ENCODE results near the gene MAGI3.

DNA sequence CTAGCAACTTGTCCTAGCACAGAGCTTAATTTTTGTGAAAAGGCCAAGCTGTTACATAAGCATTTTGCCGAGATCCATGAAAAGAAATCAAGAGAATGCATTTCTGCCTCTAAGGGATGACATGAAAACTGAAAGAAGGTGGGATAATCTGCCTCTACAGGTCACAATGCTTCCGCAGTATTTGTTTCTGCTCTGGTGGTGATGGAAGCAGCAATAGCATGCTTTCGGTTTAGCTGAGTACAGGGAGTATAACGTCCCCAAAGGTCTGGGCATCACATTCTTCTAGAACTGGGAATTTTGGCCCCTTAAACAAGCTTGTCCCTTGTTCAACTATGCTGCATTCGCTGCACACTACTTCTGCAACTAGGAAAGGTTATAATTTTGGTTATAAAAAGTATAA lies 14.4 kb upstream of the MAGI3 start:
- no peak for TF ChIP-seq POLR2AphosphoS5 (IDR thresholded peaks at IDR 0.05)
- TF ChIP-seq, protein P1, sequence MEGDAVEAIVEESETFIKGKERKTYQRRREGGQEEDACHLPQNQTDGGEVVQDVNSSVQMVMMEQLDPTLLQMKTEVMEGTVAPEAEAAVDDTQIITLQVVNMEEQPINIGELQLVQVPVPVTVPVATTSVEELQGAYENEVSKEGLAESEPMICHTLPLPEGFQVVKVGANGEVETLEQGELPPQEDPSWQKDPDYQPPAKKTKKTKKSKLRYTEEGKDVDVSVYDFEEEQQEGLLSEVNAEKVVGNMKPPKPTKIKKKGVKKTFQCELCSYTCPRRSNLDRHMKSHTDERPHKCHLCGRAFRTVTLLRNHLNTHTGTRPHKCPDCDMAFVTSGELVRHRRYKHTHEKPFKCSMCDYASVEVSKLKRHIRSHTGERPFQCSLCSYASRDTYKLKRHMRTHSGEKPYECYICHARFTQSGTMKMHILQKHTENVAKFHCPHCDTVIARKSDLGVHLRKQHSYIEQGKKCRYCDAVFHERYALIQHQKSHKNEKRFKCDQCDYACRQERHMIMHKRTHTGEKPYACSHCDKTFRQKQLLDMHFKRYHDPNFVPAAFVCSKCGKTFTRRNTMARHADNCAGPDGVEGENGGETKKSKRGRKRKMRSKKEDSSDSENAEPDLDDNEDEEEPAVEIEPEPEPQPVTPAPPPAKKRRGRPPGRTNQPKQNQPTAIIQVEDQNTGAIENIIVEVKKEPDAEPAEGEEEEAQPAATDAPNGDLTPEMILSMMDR (IDR thresholded peaks at IDR 0.05) = no peak

Data from stomach (tissue), 4 donors.